DND-41 (cell line): ENCODE results near the gene MRPL42.

Experiments
- EZH2 ChIP-seq: IDR thresholded peaks from 3 replicates; pipeline ENCODE4 v1.6.1; 2012; ENCODE audit warnings: borderline replicate concordance, low read depth, mild to moderate bottlenecking, moderate library complexity, low read length, inconsistent platforms; ENCODE audit not compliant: severe bottlenecking
- TF ChIP-seq, protein P1 (sequence below): IDR thresholded peaks from 2 replicates; pipeline ENCODE4 v1.5.1; 2012; ENCODE audit warnings: borderline replicate concordance, low read length, moderate library complexity, mild to moderate bottlenecking; ENCODE audit not compliant: poor library complexity, severe bottlenecking; ENCODE audit errors: extremely low read depth

DNA sequence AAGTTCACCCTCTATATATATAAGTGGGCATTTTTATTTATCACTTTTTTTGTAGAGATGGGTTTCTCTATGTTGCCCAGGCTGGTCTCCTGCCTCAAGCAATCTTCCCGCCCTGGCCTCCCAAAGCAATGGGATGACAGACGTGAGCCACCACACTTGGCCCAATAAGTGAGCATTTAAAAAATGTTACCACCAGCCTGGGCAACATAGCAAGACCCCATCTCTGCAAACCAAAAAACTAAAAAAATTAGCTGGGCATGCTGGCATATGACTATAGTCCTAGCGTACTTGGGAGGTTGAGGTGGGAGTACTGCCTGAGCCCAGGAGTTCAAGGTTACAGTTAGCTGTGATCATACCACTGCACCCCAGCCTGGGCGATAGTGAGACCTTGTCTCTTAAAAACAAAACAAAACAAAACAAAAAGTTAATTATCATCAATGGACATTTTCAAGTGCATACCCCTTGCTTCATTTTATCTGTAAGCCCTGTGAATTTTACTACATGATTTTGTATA is 49.3 kb upstream of the MRPL42 start:
- TF ChIP-seq, protein P1, sequence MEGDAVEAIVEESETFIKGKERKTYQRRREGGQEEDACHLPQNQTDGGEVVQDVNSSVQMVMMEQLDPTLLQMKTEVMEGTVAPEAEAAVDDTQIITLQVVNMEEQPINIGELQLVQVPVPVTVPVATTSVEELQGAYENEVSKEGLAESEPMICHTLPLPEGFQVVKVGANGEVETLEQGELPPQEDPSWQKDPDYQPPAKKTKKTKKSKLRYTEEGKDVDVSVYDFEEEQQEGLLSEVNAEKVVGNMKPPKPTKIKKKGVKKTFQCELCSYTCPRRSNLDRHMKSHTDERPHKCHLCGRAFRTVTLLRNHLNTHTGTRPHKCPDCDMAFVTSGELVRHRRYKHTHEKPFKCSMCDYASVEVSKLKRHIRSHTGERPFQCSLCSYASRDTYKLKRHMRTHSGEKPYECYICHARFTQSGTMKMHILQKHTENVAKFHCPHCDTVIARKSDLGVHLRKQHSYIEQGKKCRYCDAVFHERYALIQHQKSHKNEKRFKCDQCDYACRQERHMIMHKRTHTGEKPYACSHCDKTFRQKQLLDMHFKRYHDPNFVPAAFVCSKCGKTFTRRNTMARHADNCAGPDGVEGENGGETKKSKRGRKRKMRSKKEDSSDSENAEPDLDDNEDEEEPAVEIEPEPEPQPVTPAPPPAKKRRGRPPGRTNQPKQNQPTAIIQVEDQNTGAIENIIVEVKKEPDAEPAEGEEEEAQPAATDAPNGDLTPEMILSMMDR, result no peak
- no peak for TF ChIP-seq EZH2
